Adrenal gland (tissue), 5 donors: ENCODE measurements around the gene TUBD1.

ENCODE experiments used
- POLR2A ChIP-seq, 2 donors: fragments of 450-650 bp; IDR thresholded peaks; one replicate each; pipeline ENCODE4 v1.6.1; 2017; ENCODE audit warnings: antibody characterized with exemption in 2 of 2, mild to moderate bottlenecking in 2 of 2, moderate library complexity in 1 of 2
- TF ChIP-seq, protein P1 (sequence below), 6 experiments: fragments of 450-650 bp in 4 of 6; fragments of 200-600 bp in 2 of 6; sonication (generic) in 1 of 6; IDR thresholded peaks; 1 replicate in 5 of 6; 2 replicates in 1 of 6; pipeline versions ENCODE4 v1.5.1 to v1.8.0; 2016 to 2021; ENCODE audit warnings: antibody characterized with exemption in 6 of 6, mild to moderate bottlenecking in 2 of 6, moderate library complexity in 1 of 6
- donor health status: DM: no; HTN: no; CAD: no.

DNA sequence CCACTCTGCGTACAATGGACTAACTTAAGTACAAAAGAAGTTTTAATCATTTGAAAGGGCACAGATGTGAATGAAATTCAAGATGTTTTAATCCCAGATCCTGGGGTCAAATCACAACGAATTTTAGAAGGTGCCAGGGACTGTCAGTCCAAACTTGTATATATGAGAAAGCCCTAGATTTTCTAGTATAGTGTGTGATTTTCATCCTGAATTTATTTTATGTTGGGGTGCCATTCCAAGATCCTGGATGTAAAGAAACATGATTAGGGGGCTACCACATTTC is 64.3 kb downstream of the TUBD1 start:
- TF ChIP-seq, protein P1, sequence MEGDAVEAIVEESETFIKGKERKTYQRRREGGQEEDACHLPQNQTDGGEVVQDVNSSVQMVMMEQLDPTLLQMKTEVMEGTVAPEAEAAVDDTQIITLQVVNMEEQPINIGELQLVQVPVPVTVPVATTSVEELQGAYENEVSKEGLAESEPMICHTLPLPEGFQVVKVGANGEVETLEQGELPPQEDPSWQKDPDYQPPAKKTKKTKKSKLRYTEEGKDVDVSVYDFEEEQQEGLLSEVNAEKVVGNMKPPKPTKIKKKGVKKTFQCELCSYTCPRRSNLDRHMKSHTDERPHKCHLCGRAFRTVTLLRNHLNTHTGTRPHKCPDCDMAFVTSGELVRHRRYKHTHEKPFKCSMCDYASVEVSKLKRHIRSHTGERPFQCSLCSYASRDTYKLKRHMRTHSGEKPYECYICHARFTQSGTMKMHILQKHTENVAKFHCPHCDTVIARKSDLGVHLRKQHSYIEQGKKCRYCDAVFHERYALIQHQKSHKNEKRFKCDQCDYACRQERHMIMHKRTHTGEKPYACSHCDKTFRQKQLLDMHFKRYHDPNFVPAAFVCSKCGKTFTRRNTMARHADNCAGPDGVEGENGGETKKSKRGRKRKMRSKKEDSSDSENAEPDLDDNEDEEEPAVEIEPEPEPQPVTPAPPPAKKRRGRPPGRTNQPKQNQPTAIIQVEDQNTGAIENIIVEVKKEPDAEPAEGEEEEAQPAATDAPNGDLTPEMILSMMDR (IDR thresholded peaks at IDR 0.05) = no peak
- TF ChIP-seq POLR2A (IDR thresholded peaks at IDR 0.05) = no peak
